ENCODE results near the gene EOMES. TPM values are rescaled to one million over a fixed set of nuclear protein-coding genes. Genes with fewer than 3 reads are reported as not detected.
A peak's percentile ranks its signal among the peaks of the same experiment; 100 is the strongest.

The EOMES gene
- total and polyA plus RNA-seq, 2 donors (not counting 1 experiment from before 2014, with no cell fraction given): 0.10 to 0.12 TPM

GRCh38 chr3:27666272-27666671, 55.9 kb downstream of the EOMES start:
- DNase-seq (peak; percentile 10), ATAC-seq (ENCODE audit: low read depth) (no peak)
- peak overlapping the region; percentile 7 for H3K27ac Mint-ChIP-seq
- Histone ChIP-seq H3K4me1 (ENCODE audit: control insufficient read depth in 2 of 2, insufficient read depth in 2 of 2, low read length in 2 of 2) (peaks cover 7 to 15% of the 10 kb centered on the region in 2 donors), H3K4me3 (ENCODE audit: control extremely low read depth in 1 of 5, extremely low read depth in 1 of 5, insufficient read depth in 1 of 5, low read depth in 2 of 5, low read length in 4 of 5) (peak overlapping the region in 1 of 5 experiments; percentile 15), H3K4me2 (replicated peaks; ENCODE audit: low read depth, low read length, poor library complexity, severe bottlenecking) (peak overlapping the region; percentile 51), H3K9me3 (ENCODE audit: control extremely low read depth in 1 of 3, control insufficient read depth in 2 of 3, insufficient read depth in 1 of 3, low read length in 2 of 3) (no peaks in the 10 kb centered on the region), H2AFZ (ENCODE audit: insufficient read depth, low read depth, low read length, poor library complexity, severe bottlenecking) (peak overlapping the region; percentile 67), H3K79me2 (ENCODE audit: control insufficient read depth, insufficient read depth, low read length) (no peaks in the 10 kb centered on the region), H3K9ac (ENCODE audit: low read length) (peak overlapping the region; percentile 32), H3K27ac (ENCODE audit: low read length in 2 of 2) (peak overlapping the region in 1 of 2 donors; percentile 46), H3K36me3 (replicated peaks in 1 of 2; ENCODE audit: control extremely low read depth in 1 of 2, control insufficient read depth in 1 of 2, extremely low read depth in 1 of 2, insufficient read depth in 2 of 2, low read length in 1 of 2) (no peaks in the 10 kb centered on the region), H4K20me1 (ENCODE audit: control insufficient read depth, insufficient read depth, low read length, poor library complexity, severe bottlenecking) (no peaks in the 10 kb centered on the region), H3K27me3 (replicated peaks in 1 of 4; ENCODE audit: control extremely low read depth in 1 of 4, control insufficient read depth in 3 of 4, insufficient read depth in 4 of 4, low read length in 3 of 4) (no peaks in the 10 kb centered on the region)
- TF ChIP-seq CTCF (IDR thresholded peaks at IDR 0.05) (no peak), EZH2 (IDR thresholded peaks at IDR 0.05; ENCODE audit: borderline replicate concordance, insufficient read depth, low read depth, low read length, poor library complexity, severe bottlenecking) (no peak)
- no peaks in the 10 kb centered on the region for H3K27me3 Mint-ChIP-seq
- ChIA-PET POLR2A (no interaction called here), CTCF (interaction anchor here (0.6 to 1.7 kb wide), 5 partner anchors 9 to 198 kb away, joined by 3 to 5 read pairs (median 3); no protein-coding TSS in a partner anchor)
- WGBS (ENCODE audit: insufficient coverage): 14% methylated on average over 1 of the region's 1 CpG
- H3K4me1 Mint-ChIP-seq: peaks cover 17% of the 10 kb centered on the region
- H3K4me3 Mint-ChIP-seq: peak overlapping the region; percentile 66
- no peaks in the 10 kb centered on the region for H3K9me3 Mint-ChIP-seq (ENCODE audit: insufficient read depth)
- intact Hi-C loops (cut with micrococcal nuclease): no loop called here

Other genes starting within 250 kb of the EOMES start
- 46.9 and 49.6 TPM in 2 replicates for gene SLC4A7, start 237.9 kb downstream of the EOMES start, total RNA-seq
- gene SLC4A7, start 237.9 kb downstream of the EOMES start, polyA plus RNA-seq: 9.4 and 15.9 TPM in 2 replicates